ENCODE data around the gene FSTL4.
"Not testable (repeated sequence)": the region's sequence is repeated elsewhere in the genome, so short reads cannot be mapped to it uniquely, and the experiment has no call there.

Gene FSTL4

GRCh38 chr5:133397990-133398645 is 214.2 kb downstream of the FSTL4 start:
- DNase-seq, result no peak

DNA sequence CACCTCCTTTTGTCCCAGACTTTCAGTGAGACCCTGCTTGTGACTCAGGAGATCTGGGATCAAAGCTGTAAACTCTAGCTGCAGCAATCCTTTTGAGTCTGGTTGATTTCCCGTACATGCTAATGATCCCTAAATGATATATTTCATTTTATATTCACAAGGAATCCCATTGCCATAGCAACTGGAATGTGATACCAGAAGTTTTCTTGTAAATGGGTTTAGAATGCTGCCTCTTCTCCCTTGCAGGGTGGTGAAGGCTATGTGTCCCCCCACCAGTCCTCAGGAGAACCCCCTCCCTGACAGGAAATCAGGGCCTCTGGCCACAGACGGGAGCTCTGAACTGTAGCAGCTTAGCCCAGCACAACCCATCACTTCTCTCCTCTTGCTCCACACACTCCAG is 215.0 kb downstream of the FSTL4 start:
- DNase-seq, result no peak

DNA sequence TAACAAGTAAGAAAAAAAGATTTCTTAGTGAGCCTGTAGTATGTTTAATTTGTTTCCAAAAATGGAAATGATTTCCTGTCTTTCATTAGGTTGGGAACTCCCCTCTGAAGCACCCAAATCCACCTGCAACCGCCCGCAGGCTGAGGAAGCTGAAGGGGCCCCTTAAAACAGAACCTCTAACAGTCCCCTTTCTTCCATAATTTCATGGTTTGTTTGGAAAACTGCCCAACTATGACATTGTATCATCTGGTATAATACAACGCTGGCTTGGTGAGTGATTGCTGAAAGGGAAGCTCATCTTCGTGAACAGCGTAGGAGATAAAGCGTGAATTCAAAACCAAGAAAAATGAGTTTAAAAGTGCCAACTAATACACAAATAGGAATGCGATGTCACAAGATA is 215.5 kb downstream of the FSTL4 start:
- no peak for DNase-seq

DNA sequence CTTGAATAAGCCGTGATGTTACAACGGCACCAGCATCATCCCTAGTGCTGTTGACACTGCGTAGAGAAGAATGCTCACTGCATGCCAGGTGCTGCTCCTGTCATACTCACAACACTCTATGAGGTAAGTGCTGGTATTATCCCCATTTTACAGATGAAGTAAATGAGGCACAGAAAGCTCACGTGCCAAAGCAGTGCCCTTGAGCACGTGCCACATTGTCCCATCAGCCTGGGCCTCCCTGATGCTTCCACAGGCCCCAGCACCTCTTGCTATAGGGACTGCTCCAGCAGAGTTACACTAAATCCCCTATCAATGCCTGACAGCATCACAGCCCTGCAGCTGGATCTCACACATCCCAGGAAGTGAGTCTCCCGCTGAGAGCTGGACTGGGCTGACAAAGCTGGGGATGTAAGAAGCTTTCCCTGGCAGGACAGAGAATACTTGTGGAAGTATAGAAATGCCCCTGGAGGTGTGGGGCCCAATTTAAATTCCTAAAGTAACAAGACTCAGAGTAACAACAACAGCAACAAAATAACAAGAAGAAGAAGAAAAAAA is 216.1 kb downstream of the FSTL4 start:
- DNase-seq, result no peak

GRCh38 chr5:133395207-133395606 is 217.1 kb downstream of the FSTL4 start:
- DNase-seq, result not testable (repeated sequence)

- not testable (repeated sequence) for DNase-seq
Measured at GRCh38 chr5:133394477-133394817, 217.9 kb downstream of the FSTL4 start.

- DNase-seq, result no peak
Measured at GRCh38 chr5:133393776-133394476, 218.4 kb downstream of the FSTL4 start.

DNA sequence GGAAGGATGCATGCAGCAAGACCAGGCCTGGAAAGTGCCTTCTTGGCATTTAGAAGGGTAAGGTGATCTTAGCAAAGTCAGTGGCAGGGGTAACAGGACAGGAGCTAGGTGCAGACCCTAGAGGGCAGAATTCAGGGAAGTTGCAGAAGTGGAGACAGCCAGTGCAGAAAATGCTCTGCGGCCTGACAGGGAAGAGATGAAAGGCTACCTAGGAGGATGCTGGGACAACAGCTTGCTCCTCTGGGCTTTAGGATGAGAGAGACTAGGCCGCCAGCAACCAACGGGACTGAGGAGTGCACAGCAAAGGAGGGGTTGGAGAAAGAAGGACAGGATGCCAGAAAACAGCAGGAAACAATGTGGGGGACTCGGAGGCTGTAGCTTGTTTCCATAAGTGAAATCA is 219.9 kb downstream of the FSTL4 start:
- DNase-seq, result no peak

GRCh38 chr5:133391354-133392136 is 220.8 kb downstream of the FSTL4 start:
- DNase-seq, result no peak

- DNase-seq, result no peak
Measured at GRCh38 chr5:133390416-133391353, 221.7 kb downstream of the FSTL4 start.

- DNase-seq, result no peak
Measured at GRCh38 chr5:133389066-133389590, 223.2 kb downstream of the FSTL4 start.

GRCh38 chr5:133387621-133388020 is 224.7 kb downstream of the FSTL4 start:
- DNase-seq, result no peak

DNA sequence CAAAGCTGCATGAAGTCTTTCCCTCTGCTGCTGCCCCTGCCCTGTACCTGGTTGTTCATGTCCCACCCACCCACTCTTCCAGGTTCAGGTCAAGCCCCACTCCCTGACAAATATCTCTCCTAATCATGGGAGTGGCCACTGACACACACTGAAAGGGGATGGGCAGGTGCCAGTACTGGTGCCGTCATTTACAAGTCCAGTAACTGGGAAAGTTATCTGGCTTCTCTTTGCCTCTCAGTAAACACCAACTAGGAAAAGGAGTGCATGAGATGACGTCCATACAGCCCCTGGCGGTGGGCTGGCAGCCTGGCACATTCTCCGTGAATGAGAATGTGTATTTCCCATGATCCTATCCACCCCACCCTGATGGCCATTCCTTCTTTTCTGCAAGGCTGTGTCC is 225.2 kb downstream of the FSTL4 start:
- DNase-seq, result no peak

DNA sequence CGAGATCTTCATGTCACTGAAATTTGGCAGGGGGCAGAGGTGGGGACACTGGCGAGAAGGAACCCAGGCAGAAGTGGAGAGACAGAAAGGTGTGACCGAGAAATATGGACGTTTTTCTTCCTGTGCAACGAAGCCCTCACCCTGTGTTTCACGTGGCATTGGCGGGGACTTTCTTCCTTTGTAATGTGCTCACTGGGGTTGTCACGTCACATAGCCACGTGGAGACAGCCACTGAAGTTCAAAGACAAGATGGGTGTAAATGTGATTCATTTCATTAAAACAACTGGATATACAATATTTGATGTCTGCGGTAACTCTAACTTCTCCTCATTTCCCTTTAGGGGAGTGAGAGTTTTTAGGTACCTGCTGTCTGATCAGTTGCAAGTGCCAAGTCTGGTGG is 225.7 kb downstream of the FSTL4 start:
- DNase-seq, result no peak

DNA sequence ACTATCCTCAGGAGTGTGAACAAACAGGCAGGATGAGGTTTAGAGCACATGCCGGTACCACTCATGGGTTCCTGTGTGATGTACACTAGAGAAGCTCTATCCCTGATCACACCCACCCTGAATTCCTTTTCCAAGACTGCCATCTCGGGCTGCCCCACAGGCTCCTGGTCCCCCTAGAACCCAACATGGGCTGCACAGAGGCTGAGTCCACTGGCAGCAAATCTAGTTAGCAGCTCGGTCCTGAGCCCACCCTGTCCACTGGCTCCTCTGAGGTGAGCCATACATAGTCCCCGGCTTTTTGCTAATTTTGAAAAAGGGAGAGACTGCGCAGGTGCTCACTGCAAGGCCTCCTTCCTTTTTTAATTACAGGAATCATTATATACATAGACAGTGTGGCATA is 227.0 kb downstream of the FSTL4 start:
- DNase-seq, result no peak

DNA sequence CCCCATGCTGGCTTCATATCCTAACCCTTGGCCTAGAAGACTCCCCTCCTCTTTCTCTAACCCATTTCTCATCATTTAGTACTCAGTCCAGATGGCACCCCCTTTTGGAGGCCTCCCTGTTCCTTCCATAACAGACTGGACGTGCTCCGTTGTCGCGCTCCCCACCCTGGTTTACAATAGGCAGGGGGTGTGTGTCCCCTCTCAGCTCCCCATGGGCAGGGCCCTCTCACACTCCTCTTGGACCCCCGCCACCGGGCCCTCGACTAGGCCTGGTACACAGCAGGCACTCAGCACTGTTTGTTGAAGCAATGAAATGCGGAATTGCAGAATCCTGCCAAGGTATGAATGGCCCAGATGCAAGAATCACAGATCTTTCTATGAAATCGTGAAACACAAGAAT is 227.4 kb downstream of the FSTL4 start:
- DNase-seq, result no peak

DNA sequence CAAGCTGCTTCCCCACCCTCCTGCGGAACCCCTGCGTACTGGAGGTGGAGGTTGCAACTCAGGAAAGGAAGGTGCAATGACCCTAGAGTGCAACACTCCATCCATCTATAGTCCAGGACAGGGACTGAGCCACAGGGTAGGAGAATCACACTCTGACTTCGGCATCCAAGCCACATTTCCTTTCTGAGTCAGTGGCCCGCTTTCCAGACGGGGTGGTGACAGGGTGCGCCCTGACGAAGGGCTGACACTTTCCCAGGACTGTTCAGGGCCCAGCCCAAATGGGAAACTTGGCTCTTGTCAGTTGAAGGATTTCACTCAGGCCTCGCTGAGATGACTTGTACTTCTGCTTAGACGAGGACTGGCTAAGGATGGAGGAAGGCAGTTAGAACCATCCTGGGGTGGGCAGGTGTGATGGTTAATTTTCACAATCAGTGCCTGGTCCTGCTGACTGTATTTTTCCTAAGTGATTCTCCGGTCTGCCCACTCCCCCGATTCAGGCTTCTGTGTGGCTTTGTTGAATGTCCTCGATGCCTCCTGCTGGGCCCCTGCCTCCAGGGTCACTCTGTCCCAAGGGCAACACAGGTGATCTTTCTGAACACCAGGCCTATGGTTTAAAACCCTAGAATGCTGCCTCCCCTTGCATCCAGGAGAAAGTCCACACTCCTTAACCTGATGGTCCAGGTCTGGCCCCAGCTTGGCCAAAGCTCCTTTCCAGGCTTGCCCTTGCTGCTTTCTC is 228.1 kb downstream of the FSTL4 start:
- no peak for DNase-seq

GRCh38 chr5:133383580-133383939 is 228.8 kb downstream of the FSTL4 start:
- DNase-seq, result no peak

DNA sequence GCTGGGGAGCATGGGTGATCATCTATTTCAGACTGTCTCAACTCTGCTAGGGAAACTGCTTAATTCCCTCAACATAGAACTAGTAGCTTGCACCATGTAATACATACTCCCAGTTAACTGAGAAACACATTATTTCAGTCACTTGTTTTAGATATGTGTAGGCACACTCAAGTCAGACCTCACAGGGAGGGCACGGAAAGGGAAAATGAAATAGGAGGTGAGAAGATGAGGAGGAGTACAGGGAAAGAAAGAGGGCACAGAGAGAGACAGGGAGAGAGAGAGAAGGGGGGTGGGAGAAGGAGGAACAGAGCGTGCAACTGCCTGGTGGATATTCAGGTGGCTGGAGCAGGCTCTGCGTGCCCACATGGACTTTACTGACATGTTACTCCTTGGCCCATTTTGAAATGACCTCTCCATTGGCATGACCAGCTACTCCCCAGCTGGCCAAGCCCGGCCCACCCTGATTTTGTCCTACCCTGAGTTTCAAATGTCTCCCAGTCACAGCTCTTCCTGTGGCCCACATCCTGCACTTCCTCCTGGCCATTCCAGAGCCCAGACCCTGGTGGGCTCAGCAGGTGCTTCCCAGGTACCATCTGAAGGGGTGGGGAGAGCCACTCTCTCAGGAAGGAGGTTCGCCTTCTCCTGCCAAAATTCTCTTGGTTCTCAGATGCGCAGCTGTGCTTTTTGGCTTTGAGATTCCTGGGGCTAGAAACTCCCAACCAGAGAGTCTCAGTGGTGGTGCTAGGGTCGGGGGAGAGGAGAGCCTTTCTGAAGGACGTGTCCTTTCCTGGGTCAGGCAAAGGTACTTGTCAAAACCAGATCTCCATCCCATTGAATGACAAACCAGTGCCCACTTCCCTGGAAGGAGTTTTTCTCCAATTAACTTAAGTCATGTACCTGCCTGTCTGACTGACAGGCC is 229.4 kb downstream of the FSTL4 start:
- DNase-seq, result no peak

GRCh38 chr5:133381571-133382365 is 230.6 kb downstream of the FSTL4 start:
- DNase-seq, result no peak
